Activated CD8-positive, alpha-beta memory T cell treated with anti-CD3 and anti-CD28 coated beads, Interleukin-2, amount 50 U/mL, for 24 hours (primary cell): Measurements from ENCODE around the gene VAC14.

Source experiments
- DNase-seq: peaks from one replicate; pipeline ENCODE4 v3.0.0-alpha.2; 2020; ENCODE audit errors: extremely low read depth

Gene VAC14

GRCh38 chr16:70786020-70786755 lies 14.8 kb downstream of the VAC14 start:
- no peak for DNase-seq

GRCh38 chr16:70784692-70785555 lies 16.0 kb downstream of the VAC14 start:
- DNase-seq, result no peak

DNA sequence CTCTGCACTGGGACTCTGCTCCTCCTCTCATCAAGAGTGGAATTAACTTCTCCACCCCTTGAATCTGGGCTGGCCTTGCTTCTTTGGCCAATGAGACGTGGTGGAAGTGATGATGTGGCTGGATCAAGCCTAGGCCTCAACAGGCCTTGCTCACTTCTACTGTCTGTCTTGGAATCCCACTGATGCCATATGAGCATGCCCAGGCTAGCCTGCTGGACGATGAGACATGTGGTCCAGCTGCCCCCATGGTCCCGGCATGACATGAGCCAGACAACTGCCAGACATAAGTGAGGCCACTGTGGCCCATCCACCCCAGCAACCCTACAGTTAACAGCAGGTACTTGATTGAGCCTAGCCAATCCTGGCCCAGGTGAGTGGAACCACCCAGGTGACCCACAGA lies 18.7 kb downstream of the VAC14 start:
- no peak for DNase-seq

DNA sequence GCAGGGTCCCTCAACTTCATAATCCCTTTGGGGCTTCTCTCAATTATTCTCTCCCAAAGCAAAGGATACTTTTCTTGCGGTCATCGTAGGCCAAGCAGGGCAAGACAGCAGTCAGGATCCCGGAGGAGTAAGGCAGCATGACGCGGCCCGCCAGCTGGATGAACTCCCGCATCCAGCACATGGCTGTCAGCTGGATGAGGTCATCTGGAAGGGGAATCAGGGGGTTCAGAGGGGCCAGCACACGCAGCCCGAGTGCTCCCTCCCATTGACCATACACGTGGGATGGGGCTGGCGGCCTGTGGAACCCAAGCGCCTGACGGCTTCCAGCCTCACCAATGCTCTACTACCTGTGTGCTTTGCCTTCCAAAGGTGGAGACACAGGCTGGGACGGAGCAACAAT lies 19.2 kb downstream of the VAC14 start:
- no peak for DNase-seq

DNA sequence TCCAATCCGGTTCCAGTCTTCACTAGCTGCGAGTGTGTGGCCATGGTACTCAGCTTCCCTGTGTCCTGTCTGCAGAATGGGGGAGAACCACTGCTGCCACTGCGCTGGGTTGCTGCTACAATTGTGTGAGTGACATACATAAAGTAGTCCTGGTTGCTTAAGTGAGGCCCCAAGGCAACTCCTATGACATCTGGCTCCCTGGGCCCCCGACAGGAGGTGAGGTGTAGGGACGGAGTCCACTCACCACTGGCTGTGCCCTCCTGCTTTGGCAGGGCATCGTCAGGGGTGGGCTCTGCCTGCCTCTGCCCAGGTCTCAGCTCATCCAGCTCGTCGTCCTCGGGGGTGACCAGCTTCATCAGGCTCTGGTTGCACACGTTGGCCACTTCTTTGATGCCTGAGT lies 20.4 kb downstream of the VAC14 start:
- DNase-seq, result no peak

- no peak for DNase-seq
These were observed 21.6 kb downstream of the VAC14 start for GRCh38 chr16:70779361-70779760.

DNA sequence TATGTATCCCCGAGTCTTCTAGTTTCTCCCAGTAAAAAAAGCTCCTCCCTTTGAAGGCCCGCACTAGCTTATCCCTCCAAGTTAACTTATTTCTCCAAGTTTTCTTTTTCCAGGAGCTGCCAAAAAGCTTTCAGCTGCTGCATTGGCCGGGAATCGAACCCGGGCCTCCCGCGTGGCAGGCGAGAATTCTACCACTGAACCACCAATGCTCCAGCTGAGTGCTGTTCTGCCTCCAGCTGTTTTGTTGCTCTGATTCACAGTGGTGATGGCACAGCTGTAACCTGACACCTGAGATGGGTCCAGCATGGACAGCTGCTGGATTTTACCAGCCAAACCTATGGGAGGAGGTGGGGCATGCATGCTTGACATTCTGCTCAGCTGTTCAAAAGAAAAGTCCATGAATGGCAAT lies 22.1 kb downstream of the VAC14 start:
- DNase-seq, result no peak

GRCh38 chr16:70777973-70778406 lies 23.0 kb downstream of the VAC14 start:
- DNase-seq, result no peak

GRCh38 chr16:70777496-70777895 lies 23.5 kb downstream of the VAC14 start:
- no peak for DNase-seq

DNA sequence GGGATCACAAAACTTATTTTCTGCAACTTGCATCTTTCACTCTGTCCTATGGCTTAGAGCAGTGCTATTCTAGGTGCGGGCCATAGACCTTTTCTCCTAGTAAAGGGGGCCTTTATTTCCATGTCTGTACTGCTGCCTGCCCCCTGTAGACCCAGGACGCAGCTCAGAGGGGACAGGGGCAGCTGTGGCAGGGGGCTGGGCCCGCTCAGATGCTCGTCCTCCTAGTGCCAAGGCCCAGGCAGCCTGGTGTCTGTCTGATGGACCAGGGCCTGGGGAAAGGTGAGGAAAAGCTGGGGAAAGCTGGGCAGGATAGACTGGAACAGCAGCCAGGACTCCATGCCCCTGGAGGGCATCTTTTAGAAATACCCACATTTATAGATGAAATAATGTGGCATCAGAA lies 25.6 kb downstream of the VAC14 start:
- DNase-seq, result no peak

DNA sequence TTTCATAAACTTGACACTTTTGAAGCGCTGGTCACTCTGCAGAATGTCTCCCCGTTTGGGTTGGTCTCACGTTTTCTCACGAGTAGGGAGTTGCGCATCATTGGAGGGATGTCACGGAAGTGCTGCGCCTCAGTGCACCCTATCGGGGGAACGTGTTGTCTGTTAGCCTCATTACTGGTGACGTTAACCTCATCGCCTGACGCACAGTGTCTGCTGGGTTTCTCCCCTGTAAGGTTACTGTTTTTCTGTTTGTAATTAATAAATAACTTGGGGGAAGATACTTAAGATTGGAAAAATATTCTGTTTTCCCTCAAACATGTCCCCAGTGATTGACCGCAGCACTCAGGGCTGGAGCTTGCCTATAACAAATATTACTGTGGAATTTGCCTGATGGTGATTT lies 26.7 kb downstream of the VAC14 start:
- no peak for DNase-seq

- DNase-seq, result no peak
These were observed 28.5 kb downstream of the VAC14 start for GRCh38 chr16:70772493-70772892.

- DNase-seq, result no peak
These were observed 30.1 kb downstream of the VAC14 start for GRCh38 chr16:70770626-70771552.

GRCh38 chr16:70770291-70770625 lies 30.7 kb downstream of the VAC14 start:
- DNase-seq, result no peak

- DNase-seq, result no peak
These were observed 31.2 kb downstream of the VAC14 start for GRCh38 chr16:70769761-70770160.

- no peak for DNase-seq
These were observed 31.8 kb downstream of the VAC14 start for GRCh38 chr16:70769131-70769530.

DNA sequence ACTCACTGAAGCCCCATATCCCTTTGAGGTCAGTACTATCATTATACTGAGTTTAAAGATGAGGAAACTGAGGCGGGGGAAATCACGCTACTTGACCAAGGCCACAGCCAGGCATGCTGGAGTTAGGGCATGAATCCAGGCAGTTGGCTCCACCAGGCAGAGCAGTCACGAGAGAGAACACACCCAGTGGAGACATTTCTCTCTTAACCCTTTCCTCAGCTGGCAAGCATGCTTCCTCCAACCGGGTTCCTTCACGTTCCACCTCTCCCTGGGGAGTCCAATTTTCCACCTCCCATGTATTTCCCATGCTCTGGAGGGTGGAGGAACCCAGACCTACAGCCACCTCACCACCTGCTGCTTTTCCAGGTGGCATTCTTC lies 32.8 kb downstream of the VAC14 start:
- DNase-seq, result no peak

DNA sequence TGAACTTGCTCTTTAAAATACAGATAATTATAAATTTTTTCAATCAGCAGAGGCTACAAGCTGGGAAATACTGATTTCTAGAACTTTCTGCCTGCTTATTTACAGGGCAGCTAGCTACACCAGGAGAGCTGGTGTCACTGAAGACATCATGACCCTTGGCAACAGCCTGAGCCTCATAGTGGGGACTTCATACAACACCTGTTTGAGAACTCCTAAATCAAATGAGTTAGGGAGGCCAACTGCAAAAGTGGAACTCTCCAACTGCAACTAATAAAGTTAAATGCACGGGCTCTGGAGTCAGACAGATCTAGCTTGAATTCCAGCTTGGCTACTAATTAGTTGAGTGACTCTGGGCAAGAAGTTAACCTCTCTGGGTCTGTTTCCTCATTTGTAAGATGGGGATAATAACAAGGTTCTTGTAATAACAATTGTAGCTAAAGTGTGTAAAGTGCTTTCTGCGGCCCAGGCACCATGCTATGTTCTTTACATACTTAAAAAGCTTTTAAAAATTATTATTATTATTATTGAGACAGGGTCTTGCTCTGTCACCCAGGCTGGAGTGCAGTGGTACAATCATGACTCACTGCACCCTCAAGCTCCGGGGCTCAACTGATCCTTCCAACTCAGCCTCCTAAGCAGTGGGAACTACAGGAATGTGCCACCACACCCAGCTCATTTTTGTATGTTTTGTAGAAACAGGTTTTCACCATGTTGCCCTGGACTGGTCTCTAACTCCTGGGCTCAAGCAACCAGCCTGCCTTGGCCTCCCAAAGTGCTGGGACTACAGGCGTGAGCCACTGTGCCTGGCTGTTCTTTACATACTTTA lies 33.4 kb downstream of the VAC14 start:
- DNase-seq, result no peak

GRCh38 chr16:70766658-70767057 lies 34.3 kb downstream of the VAC14 start:
- DNase-seq, result no peak

DNA sequence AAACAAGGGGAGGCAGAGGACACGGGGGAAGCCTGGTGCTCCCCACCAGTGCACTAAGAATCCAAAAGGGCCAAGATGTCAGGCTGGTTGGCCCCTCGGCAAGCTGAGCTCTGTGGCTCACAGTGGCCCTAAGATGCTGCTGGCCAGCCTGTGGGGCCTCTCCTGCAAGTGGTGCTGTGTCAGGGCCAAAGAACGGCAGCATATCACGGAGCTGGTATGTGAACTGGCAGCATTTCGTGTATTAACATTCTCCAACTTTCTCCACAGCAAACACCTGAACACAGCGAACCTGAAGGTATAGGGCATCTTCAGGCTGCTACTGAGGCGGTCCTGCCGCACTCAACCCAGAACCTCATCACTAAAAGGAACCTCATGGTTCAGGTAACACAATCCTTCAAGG lies 34.8 kb downstream of the VAC14 start:
- DNase-seq, result no peak

DNA sequence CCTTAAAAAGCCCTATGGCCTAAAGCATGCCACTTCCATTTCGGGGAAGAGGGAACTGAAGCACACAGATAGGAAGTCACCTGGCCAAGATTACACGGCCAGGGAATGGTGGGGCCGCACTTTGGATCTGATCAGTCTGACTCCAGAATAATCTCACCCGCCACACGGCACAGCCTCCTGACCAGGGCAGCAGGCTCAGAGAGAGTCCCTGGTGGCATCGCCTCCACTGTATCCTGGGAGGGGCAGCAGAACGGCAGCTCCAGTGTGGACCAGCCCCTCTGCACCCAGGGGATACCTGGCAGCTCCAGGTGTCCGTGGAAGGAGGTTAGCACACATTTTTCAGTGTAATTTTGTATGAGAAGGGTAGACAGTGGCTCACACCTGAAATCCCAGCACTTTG lies 35.5 kb downstream of the VAC14 start:
- DNase-seq, result no peak
